ENCODE measurements around the gene INSL3. TPM values are rescaled to one million over a fixed set of nuclear protein-coding genes. Genes with fewer than 3 reads are reported as not detected.

Gene INSL3
- total RNA-seq, 1 donor from 2014 or later, result not detected

DNA sequence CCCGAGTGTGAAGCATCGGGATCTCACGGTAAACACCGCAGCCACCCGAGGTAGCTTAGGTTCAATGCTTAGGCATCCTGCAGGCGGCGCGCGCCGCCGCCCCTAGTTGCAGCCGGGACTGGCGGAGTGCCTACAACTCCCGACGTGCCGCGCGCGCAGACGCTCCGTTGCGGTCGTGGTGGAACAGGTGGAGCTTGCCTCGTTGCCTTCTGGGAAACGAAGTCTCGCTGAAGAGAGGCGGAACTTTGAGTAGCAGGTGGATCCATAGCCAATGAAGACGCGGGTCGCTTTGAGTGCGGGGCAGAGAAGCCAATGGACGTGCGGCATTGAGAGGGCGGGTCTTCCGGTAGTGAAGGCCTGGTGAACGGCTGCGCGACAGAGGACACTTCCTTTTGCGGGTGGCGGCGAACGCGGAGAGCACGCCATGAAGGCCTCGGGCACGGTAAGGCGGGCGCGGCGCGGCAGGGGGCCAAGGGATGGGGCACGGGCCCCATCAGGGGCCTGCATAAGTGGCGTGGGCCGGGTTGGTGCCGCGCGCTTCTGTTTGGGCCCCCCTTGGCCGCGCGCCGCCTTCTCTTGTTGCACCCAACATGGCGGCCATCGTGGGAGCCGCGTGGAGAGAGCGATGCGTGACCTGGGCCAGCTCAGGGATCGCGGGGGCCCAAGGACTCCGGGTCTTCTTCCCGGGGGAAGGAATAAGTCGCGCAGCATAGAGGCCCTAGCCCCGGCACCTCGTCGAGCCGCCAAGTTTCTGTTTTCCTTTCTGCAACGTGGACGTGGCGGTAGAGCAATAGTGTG is 38.4 kb upstream of the INSL3 start, which contains the start of gene RPL18A:
TSS of gene RPL18A (plus strand) at position 378 of the 798 bp plus-strand sequence. CDS start at position 425, 47 bp downstream.
- Histone ChIP-seq H3K9ac (ENCODE audit: low read length) (peak within 1 kb of the TSS; percentile 99), H3K4me3 (ENCODE audit: insufficient read depth, low read depth, low read length) (peak within 1 kb of the TSS; percentile 96), H2AFZ (ENCODE audit: low read depth, low read length) (peak within 1 kb of the TSS; percentile 85), H3K27ac (ENCODE audit: low read depth, low read length) (peak within 1 kb of the TSS; percentile 76), H4K20me1 (ENCODE audit: insufficient read depth, low read length) (peaks cover 48% of the 10 kb centered on the region), H3K27me3 (ENCODE audit: insufficient read depth, low read length) (no peaks in the 10 kb centered on the region), H3K4me1 (ENCODE audit: insufficient read depth, low read length) (peaks cover 16% of the 10 kb centered on the region), H3K36me3 (ENCODE audit: insufficient read depth, low read length) (peaks cover 28% of the 10 kb centered on the region), H3K9me3 (ENCODE audit: insufficient read depth, low read depth, low read length) (no peaks in the 10 kb centered on the region), H3K4me2 (ENCODE audit: low read length) (peak within 1 kb of the TSS; percentile 98), H3K79me2 (ENCODE audit: insufficient read depth, low read length) (peaks cover 36% of the 10 kb centered on the region)
- DNase-seq (ENCODE audit: low read depth), result peak; percentile 99
- peak; percentile 43 for FAIRE-seq
- Mint-ChIP-seq H3K9me3 (ENCODE audit: unreplicated experiment) (no peaks in the 10 kb centered on the region), H3K27me3 (ENCODE audit: low read depth, unreplicated experiment) (peaks cover 5% of the 10 kb centered on the region), H3K4me1 (ENCODE audit: low read depth, unreplicated experiment) (peaks cover 13% of the 10 kb centered on the region), H3K36me3 (ENCODE audit: low read depth, unreplicated experiment) (peaks cover 21% of the 10 kb centered on the region), H3K27ac (ENCODE audit: unreplicated experiment) (peak within 1 kb of the TSS; percentile 99), H3K4me3 (ENCODE audit: unreplicated experiment) (peak within 1 kb of the TSS; percentile 99)
- no peak for TF ChIP-seq EZH2 (IDR thresholded peaks at IDR 0.05; ENCODE audit: insufficient read depth, low read length)
- TF ChIP-seq, protein P1, sequence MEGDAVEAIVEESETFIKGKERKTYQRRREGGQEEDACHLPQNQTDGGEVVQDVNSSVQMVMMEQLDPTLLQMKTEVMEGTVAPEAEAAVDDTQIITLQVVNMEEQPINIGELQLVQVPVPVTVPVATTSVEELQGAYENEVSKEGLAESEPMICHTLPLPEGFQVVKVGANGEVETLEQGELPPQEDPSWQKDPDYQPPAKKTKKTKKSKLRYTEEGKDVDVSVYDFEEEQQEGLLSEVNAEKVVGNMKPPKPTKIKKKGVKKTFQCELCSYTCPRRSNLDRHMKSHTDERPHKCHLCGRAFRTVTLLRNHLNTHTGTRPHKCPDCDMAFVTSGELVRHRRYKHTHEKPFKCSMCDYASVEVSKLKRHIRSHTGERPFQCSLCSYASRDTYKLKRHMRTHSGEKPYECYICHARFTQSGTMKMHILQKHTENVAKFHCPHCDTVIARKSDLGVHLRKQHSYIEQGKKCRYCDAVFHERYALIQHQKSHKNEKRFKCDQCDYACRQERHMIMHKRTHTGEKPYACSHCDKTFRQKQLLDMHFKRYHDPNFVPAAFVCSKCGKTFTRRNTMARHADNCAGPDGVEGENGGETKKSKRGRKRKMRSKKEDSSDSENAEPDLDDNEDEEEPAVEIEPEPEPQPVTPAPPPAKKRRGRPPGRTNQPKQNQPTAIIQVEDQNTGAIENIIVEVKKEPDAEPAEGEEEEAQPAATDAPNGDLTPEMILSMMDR (IDR thresholded peaks at IDR 0.05; ENCODE audit: insufficient read depth, low read depth, low read length), result peak; percentile 84

DNA sequence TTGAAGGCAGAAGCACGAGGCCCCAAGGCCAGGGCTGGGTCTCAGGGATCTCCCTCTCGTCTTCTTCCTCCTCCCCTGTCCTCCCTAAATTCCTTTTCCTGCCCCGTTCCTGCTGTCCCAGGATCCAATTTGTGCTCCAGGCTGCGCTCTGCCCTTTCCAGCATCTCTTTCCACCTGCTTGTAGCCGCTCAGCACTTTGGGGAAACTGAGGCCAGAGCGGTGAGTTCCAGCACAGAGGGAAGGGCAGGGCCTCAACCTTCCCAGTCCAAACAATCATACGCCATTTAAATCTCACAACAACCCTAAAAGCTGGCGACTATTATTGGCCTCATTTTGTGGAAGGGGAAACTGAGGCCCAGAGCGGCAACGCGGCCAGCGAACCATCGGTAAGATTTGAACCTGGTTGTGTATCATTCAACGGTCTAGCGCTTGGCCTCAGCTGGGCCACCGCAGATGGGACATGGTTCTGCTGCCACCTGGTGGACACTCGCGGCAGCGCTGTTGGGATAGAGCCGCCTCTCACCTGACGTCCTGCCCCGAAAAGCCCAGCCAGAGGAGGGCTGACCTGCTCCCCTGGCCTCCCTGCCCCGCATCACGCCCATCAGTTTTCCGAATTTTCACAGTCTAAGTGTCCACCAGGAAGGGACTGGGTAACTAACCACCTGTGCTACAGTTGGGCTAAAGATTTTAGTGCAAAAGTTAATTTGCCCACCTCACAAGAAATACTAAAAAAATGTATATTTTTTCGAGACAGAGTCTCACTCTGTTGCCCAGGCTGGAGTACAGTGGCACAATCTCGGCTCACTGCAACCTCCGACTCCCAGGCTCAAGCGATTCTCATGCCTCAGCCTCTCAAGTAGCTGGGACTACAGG is 34.2 kb upstream of the INSL3 start:
- no peak for FAIRE-seq
- H3K27ac Mint-ChIP-seq (ENCODE audit: unreplicated experiment), result no peak overlapping the region
- H3K9ac ChIP-seq (ENCODE audit: low read length), result no peak overlapping the region

More for the DNA sequence above, 34.2 kb upstream of the INSL3 start:
- peaks cover 5% of the 10 kb centered on the region for H3K27me3 Mint-ChIP-seq (ENCODE audit: low read depth, unreplicated experiment)
- DNase-seq (ENCODE audit: low read depth), result peak; percentile 8
- Histone ChIP-seq H3K9me3 (ENCODE audit: insufficient read depth, low read depth, low read length) (no peaks in the 10 kb centered on the region), H3K79me2 (ENCODE audit: insufficient read depth, low read length) (peaks cover 9% of the 10 kb centered on the region), H4K20me1 (ENCODE audit: insufficient read depth, low read length) (peaks cover 6% of the 10 kb centered on the region), H3K4me2 (ENCODE audit: low read length) (no peak overlapping the region), H3K4me3 (ENCODE audit: insufficient read depth, low read depth, low read length) (no peak overlapping the region), H3K36me3 (ENCODE audit: insufficient read depth, low read length) (no peaks in the 10 kb centered on the region), H3K27ac (ENCODE audit: low read depth, low read length) (no peak overlapping the region), H3K27me3 (ENCODE audit: insufficient read depth, low read length) (no peaks in the 10 kb centered on the region), H2AFZ (ENCODE audit: low read depth, low read length) (no peak overlapping the region), H3K4me1 (ENCODE audit: insufficient read depth, low read length) (peaks cover 5% of the 10 kb centered on the region)
- H3K36me3 Mint-ChIP-seq (ENCODE audit: low read depth, unreplicated experiment), result no peaks in the 10 kb centered on the region
- H3K4me1 Mint-ChIP-seq (ENCODE audit: low read depth, unreplicated experiment), result peaks cover 4% of the 10 kb centered on the region
- no peak for TF ChIP-seq EZH2 (IDR thresholded peaks at IDR 0.05; ENCODE audit: insufficient read depth, low read length)
- TF ChIP-seq, protein P1 (IDR thresholded peaks at IDR 0.05; ENCODE audit: insufficient read depth, low read depth, low read length), result peak; percentile 86
- no peaks in the 10 kb centered on the region for H3K9me3 Mint-ChIP-seq (ENCODE audit: unreplicated experiment)
- H3K4me3 Mint-ChIP-seq (ENCODE audit: unreplicated experiment), result no peak overlapping the region

Data from astrocyte (in vitro differentiated cells and primary cell).